Omental fat pad (tissue), 4 donors: ENCODE data around the gene VAV2. TPM values are rescaled to one million over a fixed set of nuclear protein-coding genes. Genes with fewer than 3 reads are reported as not detected.

ENCODE experiments used
- ATAC-seq: fragments of 150-250 bp; one replicate; pipeline ENCODE4 v1.9.1; 2016; ENCODE audit warnings: mild to moderate bottlenecking, moderate library complexity; ENCODE audit not compliant: low FRiP score
- DNase-seq: peaks from one replicate; pipeline ENCODE4 v3.0.0-alpha.2; 2019; ENCODE audit warnings: low spot score
- CTCF ChIP-seq, 3 donors: fragments of 450-650 bp; IDR thresholded peaks; one replicate each; pipeline ENCODE4 v1.5.1; 2016 to 2017; ENCODE audit warnings: antibody characterized with exemption in 3 of 3, mild to moderate bottlenecking in 3 of 3, moderate library complexity in 2 of 3
- total RNA-seq, 4 donors: library from RNA; depleted of rRNA; stranded (reverse); fragments of >200 nt; gene quantifications; one replicate each; pipeline ENCODE4 v1.1.0, GENCODE V29; 2016

The VAV2 gene
- total RNA-seq, 4 donors from 2014 or later = 4.0 to 10.9 (median 6.2) TPM

DNA sequence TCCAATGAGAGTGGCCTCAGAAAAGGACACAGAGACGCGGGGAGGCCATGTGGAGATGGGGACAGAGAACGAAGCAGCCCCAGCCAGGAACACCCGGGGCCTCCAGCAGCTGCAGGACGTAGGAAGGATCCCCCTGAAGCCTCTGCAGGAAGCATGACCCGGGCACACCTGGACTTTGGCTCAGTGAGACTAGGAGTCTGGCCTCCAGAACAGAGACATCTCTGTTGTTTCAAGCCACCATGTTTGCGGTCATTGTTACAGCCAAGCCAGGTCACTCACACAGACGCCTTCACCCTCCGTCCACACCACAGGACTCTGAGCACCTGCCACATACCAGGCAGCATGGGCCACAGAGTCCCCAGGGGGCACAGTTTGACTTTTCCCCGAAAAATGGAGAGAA lies 190.4 kb downstream of the VAV2 start:
- no peak for ATAC-seq
- TF ChIP-seq CTCF (IDR thresholded peaks at IDR 0.05) = no peak

DNA sequence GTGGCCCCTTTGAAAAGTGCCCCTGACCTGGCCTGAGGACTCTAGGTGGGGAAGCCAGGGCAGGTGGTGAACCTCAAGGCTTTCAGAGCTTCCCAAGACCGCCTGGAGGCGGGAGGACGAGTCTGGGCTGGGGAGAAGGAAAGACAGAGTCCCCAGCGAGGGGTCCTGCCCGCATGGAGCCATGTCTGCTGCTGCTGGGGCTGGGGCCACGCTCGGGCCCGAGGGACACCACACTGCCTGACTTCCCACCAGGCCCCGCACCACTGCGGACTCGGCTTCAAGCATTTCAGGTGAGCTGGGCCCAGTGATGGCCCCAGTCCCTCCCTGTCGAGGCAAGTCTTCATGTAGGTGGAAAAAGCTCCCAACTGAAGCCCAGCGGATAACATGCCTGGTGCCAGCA lies 191.9 kb downstream of the VAV2 start:
- TF ChIP-seq CTCF (IDR thresholded peaks at IDR 0.05) = no peak
- DNase-seq (no peak), ATAC-seq (no peak)

More for the DNA sequence above, 190.4 kb downstream of the VAV2 start:
- DNase-seq = no peak

DNA sequence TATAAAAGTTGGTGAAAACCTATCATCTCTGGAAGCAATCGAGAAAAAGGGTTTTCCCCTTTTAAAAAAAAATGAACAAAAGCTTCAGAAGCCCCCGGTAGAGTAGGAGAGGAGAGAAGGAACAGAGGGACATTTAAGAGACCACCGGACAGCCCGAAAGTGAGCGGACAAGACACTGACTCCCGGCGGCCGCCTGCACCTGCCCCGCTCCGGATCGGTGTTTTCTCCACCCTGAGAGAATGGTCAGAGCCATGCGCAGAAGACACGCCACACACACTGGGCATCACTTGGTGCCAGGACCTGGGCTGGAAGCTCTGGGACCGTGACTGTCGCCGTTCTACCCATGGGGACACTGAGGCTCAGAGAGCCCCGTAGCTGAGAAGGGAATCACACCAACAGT lies 192.4 kb downstream of the VAV2 start:
- ATAC-seq (no peak), DNase-seq (no peak)
- no peak for TF ChIP-seq CTCF (IDR thresholded peaks at IDR 0.05)

- no peak for TF ChIP-seq CTCF (IDR thresholded peaks at IDR 0.05)
- ATAC-seq (no peak), DNase-seq (no peak)
Measured at GRCh38 chr9:133799106-133799505, 193.0 kb downstream of the VAV2 start.

GRCh38 chr9:133798160-133798559 lies 194.0 kb downstream of the VAV2 start:
- DNase-seq (no peak), ATAC-seq (no peak)
- no peak for TF ChIP-seq CTCF (IDR thresholded peaks at IDR 0.05)

DNA sequence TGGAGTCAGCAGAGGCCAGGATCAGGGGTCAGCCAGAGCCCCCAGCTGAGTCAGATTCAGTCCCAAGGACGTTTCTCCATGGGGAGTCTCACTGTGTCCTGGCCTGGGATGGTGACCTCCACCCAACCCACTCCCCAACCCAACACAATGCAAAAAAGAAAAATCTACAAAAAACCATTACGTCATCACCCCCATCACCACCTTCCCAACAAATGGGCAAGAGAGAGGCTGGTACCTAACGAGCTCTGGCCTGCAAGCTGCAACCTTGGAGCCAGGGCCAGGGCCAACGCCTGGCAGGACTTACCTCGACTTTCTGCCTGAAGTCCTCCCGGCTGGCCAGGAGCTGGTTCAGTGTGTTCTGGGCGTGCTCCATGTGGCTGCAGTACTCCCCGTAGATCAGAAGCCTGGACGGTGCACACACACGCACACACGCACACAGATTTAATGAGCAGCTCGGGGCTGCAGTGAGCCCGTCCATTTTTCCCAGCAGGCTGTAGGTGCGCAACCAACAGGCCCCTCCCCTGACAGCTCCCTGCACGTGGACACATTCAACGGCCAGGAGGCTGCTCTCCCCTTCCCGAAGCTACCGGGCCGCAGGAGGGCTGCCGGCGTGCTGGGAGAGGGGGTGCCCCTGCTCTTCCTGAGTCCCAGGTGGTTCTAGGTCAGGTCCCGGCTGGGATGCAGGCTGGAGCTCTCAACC lies 194.6 kb downstream of the VAV2 start:
- no peak for DNase-seq
- no peak for TF ChIP-seq CTCF (IDR thresholded peaks at IDR 0.05)
- ATAC-seq = no peak

DNA sequence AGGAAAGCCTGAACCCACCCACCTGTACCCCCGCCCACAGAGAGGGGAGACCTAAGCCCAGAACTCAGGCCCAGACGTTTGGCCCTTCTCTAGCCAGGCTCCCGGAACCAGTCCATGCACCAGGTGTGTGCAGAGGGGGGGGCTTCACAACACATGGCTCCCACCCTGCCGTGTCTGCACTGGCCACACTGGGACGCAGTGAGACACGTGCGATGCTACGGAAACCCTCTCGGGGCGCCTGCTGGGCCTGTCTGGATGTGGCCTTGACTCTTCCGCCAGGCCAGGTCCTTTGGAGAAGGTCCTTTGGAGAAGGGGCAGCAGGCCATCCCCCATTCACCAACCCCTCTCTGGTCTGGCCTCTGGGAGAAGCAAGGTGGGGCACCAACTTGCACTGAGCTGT lies 195.6 kb downstream of the VAV2 start:
- no peak for ATAC-seq

More for the DNA sequence above, 195.6 kb downstream of the VAV2 start:
- TF ChIP-seq CTCF (IDR thresholded peaks at IDR 0.05) = no peak
- DNase-seq = no peak
